Right lobe of liver (tissue), 6 donors: ENCODE results near the gene LYRM7. TPM values are rescaled to one million over a fixed set of nuclear protein-coding genes. Genes with fewer than 3 reads are reported as not detected.

Experiments
- ATAC-seq, 4 donors: fragments of 200-7000 bp; cut with Tn5 transposase; one replicate each; pipeline ENCODE4 v1.9.1; 2020; ENCODE audit warnings: mild to moderate bottlenecking in 4 of 4, moderate library complexity in 4 of 4
- DNase-seq, 3 donors: peaks; one replicate each; pipeline ENCODE4 v3.0.0-alpha.2; 2020
- H3K27ac ChIP-seq, 3 donors: fragments of 200-600 bp; one replicate each; pipeline ENCODE4 v1.8.0; 2022
- H3K27me3 ChIP-seq, 2 donors: fragments of 200-600 bp; one replicate each; pipeline ENCODE4 v1.8.0; 2022
- H3K36me3 ChIP-seq, 4 donors: fragments of 200-600 bp; sonication (generic) in 1 of 4; one replicate each; pipeline versions ENCODE4 v1.5.1 to v1.8.0; 2017 to 2022; ENCODE audit warnings: control low read depth in 1 of 4
- H3K4me1 ChIP-seq, 4 donors: fragments of 200-600 bp; sonication (generic) in 1 of 4; one replicate each; pipeline versions ENCODE4 v1.5.1 to v1.8.0; 2017 to 2022; ENCODE audit warnings: control low read depth in 1 of 4
- H3K4me3 ChIP-seq, 3 donors: fragments of 200-600 bp; one replicate each; pipeline ENCODE4 v1.8.0; 2022
- H3K9me3 ChIP-seq, 4 donors: fragments of 200-600 bp; sonication (generic) in 1 of 4; one replicate each; pipeline versions ENCODE4 v1.5.1 to v1.8.0; 2017 to 2022; ENCODE audit warnings: control low read depth in 1 of 4
- CTCF ChIP-seq, 4 donors: fragments of 200-600 bp in 3 of 4; fragments of 450-650 bp in 1 of 4; IDR thresholded peaks; one replicate each; pipeline versions ENCODE4 v1.5.1 to v1.8.0; 2016 to 2022; ENCODE audit warnings: antibody characterized with exemption in 4 of 4, mild to moderate bottlenecking in 2 of 4
- POLR2A ChIP-seq: fragments of 450-650 bp; IDR thresholded peaks from one replicate; pipeline ENCODE4 v1.6.1; 2017; ENCODE audit warnings: antibody characterized with exemption, mild to moderate bottlenecking
- WGBS: methylation state at CpG from one replicate; pipeline ENCODE4 v1.1.6; 2018; ENCODE audit warnings: low coverage, low lambda C conversion rate; ENCODE audit not compliant: insufficient coverage; ENCODE audit errors: missing lambda C conversion rate; 5-methylcytosine and 5-hydroxymethylcytosine counted together
- intact Hi-C, 2 donors: fragments of 100-400 bp; cut with DNase I; formaldehyde crosslinking; loops; one replicate each; pipeline versions ENCODE4 v1.11.2 to v1.14.1; 2022
- total RNA-seq, 6 experiments: library from RNA; depleted of rRNA in 2 of 6; stranded (reverse); fragments of >200 nt in 2 of 6; fragmentation: NEBNext Ultra II Directional in 3 of 6; extraction: Animal tissue kit (Norgen Biotek cat#: 25700) in 3 of 6; gene quantifications; one replicate each; pipeline versions ENCODE4 v1.1.0 to v1.2.4, GENCODE V29; 2016 to 2023
- donor health status: DM: no; HTN: yes; CAD: no.
- donor health status: DM: no; HTN: no; CAD: no.
- donor health status: DM: no; HTN: no; CAD: no.
- donor health status: DM: no; HTN: yes; CAD: no.
- donor health status: DM: no; HTN: yes; CAD: no.

Gene LYRM7
- total RNA-seq, 6 experiments from 2014 or later: 4.4 to 9.5 (median 5.6) TPM

- Histone ChIP-seq H3K27ac (no peak overlapping the region), H3K27me3 (no peaks in the 10 kb centered on the region), H3K36me3 (no peaks in the 10 kb centered on the region), H3K4me1 (no peaks in the 10 kb centered on the region), H3K9me3 (no peaks in the 10 kb centered on the region), H3K4me3 (no peak overlapping the region)
- DNase-seq: no peak
- intact Hi-C loops: no loop called here
- WGBS: 48% methylated on average over 2 of the region's 2 CpGs
- ATAC-seq: no peak
- TF ChIP-seq CTCF (IDR thresholded peaks at IDR 0.05) (no peak), POLR2A (no peak)
Measured at GRCh38 chr5:131223751-131224386, 53.1 kb downstream of the LYRM7 start.

GRCh38 chr5:131224387-131225201 lies 53.9 kb downstream of the LYRM7 start:
- no peak for TF ChIP-seq POLR2A
- TF ChIP-seq CTCF (IDR thresholded peaks at IDR 0.05): no peak

GRCh38 chr5:131225282-131225974 lies 54.7 kb downstream of the LYRM7 start:
- DNase-seq (no peak), ATAC-seq (no peak)
- TF ChIP-seq POLR2A (no peak), CTCF (IDR thresholded peaks at IDR 0.05) (no peak)
- Histone ChIP-seq H3K9me3 (no peaks in the 10 kb centered on the region), H3K36me3 (no peaks in the 10 kb centered on the region), H3K4me1 (no peaks in the 10 kb centered on the region), H3K27me3 (no peaks in the 10 kb centered on the region), H3K4me3 (no peak overlapping the region), H3K27ac (no peak overlapping the region)
- 63% methylated on average over 4 of the region's 4 CpGs for WGBS
- intact Hi-C loops: no loop called here

More at GRCh38 chr5:131224387-131225201, 53.9 kb downstream of the LYRM7 start:
- H3K4me3 ChIP-seq: no peak overlapping the region
- peak; percentile 69 to 94 (median 78) for ATAC-seq
- H3K9me3 ChIP-seq: no peaks in the 10 kb centered on the region
- no peaks in the 10 kb centered on the region for H3K27me3 ChIP-seq
- no peak overlapping the region for H3K27ac ChIP-seq
- 52% methylated on average over 6 of the region's 6 CpGs for WGBS
- peak; percentile 55 to 62 (median 56) for DNase-seq
- no peaks in the 10 kb centered on the region for H3K4me1 ChIP-seq
- intact Hi-C loops: no loop called here
- H3K36me3 ChIP-seq: no peaks in the 10 kb centered on the region

GRCh38 chr5:131226899-131227298 lies 56.2 kb downstream of the LYRM7 start:
- 89% methylated on average over 2 of the region's 2 CpGs for WGBS
- no peak overlapping the region for H3K27ac ChIP-seq
- ATAC-seq (no peak), DNase-seq (no peak)
- no peaks in the 10 kb centered on the region for H3K36me3 ChIP-seq
- no peaks in the 10 kb centered on the region for H3K4me1 ChIP-seq
- intact Hi-C loops: no loop called here
- TF ChIP-seq CTCF (IDR thresholded peaks at IDR 0.05) (no peak), POLR2A (no peak)
- H3K4me3 ChIP-seq: no peak overlapping the region
- H3K27me3 ChIP-seq: no peaks in the 10 kb centered on the region
- H3K9me3 ChIP-seq: no peaks in the 10 kb centered on the region
